Esophagus muscularis mucosa (tissue), 3 donors: Measurements from ENCODE around the gene PEX26.

Source experiments
- POLR2A ChIP-seq: fragments of 450-650 bp; IDR thresholded peaks from one replicate; pipeline ENCODE4 v1.6.1; 2017; ENCODE audit warnings: antibody characterized with exemption, moderate library complexity, mild to moderate bottlenecking, low read depth
- POLR2AphosphoS5 ChIP-seq, 2 donors: sonication (generic); formaldehyde crosslinking; IDR thresholded peaks; one replicate each; pipeline ENCODE4 v1.6.1; 2017; ENCODE audit warnings: antibody characterized with exemption in 2 of 2
- TF ChIP-seq, protein P1 (sequence below), 3 experiments: fragments of 200-600 bp in 2 of 3; fragments of 450-650 bp in 1 of 3; sonication (generic) in 2 of 3; IDR thresholded peaks; one replicate each; pipeline ENCODE4 v1.5.1; 2017 to 2019; ENCODE audit warnings: antibody characterized with exemption in 3 of 3, mild to moderate bottlenecking in 2 of 3, moderate library complexity in 1 of 3

DNA sequence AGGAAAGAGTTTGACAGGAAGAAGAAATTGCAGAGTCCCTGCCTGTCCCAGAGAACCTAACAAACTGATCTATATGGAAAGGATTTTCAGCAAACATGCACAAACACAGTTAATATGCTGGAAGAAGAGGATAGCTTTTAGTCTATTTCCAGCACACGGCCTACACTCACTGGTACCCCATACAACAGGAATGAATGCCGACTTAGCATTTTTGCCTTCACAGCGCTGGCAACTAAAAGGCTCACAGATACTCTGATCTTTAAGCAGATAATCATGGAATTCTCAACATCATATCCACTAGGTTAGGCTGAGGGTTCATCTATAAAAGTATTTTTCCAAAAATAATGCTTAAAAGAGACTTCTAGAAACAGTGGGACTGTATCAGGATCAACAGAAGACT, 23.0 kb downstream of the PEX26 start:
- TF ChIP-seq, protein P1, sequence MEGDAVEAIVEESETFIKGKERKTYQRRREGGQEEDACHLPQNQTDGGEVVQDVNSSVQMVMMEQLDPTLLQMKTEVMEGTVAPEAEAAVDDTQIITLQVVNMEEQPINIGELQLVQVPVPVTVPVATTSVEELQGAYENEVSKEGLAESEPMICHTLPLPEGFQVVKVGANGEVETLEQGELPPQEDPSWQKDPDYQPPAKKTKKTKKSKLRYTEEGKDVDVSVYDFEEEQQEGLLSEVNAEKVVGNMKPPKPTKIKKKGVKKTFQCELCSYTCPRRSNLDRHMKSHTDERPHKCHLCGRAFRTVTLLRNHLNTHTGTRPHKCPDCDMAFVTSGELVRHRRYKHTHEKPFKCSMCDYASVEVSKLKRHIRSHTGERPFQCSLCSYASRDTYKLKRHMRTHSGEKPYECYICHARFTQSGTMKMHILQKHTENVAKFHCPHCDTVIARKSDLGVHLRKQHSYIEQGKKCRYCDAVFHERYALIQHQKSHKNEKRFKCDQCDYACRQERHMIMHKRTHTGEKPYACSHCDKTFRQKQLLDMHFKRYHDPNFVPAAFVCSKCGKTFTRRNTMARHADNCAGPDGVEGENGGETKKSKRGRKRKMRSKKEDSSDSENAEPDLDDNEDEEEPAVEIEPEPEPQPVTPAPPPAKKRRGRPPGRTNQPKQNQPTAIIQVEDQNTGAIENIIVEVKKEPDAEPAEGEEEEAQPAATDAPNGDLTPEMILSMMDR (IDR thresholded peaks at IDR 0.05), result no peak
- TF ChIP-seq POLR2A, result no peak
- no peak for TF ChIP-seq POLR2AphosphoS5 (IDR thresholded peaks at IDR 0.05)
